HG03565 (cell line): ENCODE results near the gene ZC3H18.

Experiments
- ATAC-seq: cut with Tn5 transposase; IDR thresholded peaks from one replicate; pipeline ENCODE4 v1.9.1; 2021; ENCODE audit warnings: mild to moderate bottlenecking, moderate library complexity; ENCODE audit not compliant: unreplicated experiment

ZC3H18 gene

DNA sequence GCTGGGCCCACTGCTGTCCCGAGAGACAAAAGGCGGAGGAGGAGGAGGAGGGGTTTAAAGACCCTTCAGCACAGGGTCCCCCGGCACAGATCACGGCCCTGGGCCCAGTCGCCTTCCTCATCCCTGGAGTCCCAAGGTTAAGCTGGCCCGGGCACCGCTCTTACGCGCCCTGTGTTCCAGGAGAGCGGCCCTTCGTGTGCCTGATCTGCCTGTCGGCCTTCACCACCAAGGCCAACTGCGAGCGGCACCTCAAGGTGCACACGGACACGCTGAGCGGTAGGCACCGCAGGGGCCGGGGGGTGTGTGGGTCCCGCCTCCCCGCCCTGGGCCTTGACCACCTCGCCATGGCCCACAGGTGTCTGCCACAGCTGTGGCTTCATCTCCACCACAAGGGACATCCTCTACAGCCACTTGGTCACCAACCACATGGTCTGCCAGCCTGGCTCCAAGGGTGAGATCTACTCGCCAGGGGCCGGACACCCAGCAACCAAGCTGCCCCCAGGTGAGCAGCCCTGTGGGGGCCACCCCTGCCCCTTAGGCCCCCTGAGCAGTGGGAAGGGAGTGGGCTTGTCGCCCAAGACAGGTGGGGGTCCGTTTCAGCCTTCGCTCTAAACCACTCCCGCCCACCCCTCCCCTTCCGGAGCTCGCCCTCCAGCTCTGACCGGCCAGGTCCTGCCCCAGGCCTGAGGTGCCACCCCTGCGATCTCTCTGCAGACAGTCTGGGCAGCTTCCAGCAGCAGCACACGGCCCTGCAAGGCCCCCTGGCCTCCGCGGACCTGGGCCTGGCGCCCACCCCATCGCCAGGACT lies 37.6 kb upstream of the ZC3H18 start:
- no peak for ATAC-seq

DNA sequence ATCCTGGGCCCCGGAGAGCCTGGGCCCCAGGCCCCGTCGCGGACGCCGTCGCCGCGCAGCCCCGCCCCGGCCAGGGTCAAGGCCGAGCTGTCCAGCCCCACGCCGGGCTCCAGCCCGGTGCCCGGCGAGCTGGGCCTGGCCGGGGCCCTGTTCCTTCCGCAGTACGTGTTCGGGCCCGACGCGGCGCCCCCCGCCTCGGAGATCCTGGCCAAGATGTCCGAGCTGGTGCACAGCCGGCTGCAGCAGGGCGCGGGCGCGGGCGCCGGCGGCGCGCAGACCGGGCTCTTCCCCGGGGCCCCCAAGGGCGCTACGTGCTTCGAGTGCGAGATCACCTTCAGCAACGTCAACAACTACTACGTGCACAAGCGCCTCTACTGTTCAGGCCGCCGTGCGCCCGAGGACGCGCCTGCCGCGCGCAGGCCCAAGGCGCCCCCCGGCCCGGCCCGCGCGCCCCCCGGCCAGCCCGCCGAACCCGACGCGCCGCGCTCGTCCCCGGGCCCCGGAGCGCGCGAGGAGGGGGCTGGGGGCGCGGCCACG lies 36.8 kb upstream of the ZC3H18 start:
- ATAC-seq, result no peak

DNA sequence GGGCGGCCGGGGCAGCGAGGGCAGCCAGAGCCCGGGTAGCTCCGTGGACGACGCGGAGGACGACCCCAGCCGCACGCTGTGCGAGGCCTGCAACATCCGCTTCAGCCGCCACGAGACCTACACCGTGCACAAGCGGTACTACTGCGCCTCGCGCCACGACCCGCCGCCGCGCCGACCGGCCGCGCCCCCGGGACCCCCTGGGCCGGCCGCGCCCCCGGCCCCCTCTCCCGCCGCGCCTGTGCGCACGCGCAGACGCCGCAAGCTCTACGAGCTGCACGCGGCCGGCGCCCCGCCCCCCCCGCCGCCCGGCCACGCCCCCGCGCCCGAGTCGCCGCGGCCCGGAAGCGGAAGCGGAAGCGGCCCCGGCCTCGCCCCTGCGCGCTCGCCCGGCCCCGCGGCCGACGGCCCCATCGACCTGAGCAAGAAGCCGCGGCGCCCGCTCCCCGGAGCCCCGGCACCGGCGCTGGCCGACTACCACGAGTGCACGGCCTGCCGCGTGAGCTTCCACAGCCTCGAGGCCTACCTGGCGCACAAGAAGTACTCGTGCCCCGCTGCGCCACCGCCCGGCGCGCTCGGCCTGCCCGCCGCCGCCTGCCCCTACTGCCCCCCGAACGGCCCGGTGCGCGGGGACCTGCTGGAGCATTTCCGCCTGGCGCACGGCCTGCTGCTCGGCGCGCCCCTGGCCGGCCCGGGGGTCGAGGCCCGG lies 36.1 kb upstream of the ZC3H18 start:
- no peak for ATAC-seq

DNA sequence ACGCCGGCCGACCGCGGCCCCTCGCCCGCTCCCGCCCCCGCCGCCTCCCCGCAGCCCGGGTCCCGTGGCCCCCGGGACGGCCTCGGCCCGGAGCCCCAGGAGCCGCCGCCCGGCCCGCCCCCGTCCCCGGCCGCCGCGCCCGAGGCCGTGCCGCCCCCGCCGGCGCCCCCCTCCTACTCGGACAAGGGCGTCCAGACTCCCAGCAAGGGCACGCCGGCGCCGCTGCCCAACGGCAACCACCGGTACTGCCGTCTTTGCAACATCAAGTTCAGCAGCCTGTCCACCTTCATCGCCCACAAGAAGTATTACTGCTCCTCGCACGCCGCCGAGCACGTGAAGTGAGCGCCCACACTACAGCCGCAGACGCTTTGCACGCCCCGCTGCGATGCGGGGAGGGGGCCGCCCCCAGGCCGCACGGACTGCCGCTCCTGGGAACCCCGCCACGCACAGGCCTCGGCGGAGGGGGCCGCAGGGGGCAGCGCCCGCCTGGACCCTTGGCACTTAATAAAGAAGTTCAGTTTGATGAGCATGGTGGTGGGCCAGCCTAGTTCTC lies 35.5 kb upstream of the ZC3H18 start:
- ATAC-seq, result no peak

DNA sequence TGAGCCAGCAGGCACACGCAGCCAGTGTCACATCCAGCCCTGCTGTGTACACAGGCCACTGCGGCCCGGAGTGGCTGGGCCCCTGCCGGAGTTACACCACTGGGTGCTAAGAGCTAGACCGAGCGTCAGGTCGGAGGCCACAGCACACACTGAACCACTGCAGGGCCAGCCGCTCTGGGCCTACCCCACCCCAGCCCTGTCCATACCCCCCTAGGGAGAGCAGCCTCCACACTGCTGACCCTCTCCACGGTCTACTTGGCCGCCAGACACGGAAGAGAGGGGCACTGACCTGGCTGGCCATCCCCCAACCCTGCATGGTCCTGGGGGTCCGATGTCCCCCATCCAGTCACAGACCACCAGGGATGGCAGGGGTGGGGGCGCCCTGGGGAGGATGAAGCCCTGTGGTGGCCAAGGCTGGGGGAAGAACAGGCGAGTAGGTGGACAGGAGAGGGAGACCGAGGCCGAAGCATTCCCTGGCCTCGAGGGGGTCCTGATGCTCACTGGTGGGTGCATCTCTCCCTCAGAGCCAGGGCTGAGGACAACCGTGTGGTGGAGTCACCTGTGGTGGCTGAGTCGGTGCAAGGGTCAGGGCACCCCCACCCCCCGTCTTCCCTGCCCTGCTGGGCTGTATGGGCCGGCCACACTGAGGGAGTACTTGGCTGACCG lies 34.9 kb upstream of the ZC3H18 start:
- no peak for ATAC-seq

DNA sequence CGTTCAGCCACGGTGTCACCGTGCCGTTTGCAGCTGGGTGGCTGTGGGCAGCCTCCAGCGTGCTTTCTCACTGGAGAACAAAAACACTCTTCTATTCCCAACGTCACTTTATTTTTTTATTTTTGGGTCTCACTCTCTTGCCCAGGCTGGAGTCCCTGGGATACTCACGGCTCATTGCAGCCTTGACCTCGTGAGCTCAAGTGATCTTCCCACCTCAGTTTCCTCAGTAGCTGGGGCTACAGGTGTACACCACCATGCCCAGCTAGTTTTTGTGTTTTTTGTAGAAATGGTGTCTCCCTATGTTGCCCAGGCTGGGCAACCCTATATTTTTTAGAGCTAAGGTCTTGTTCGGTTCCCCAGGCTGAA lies 34.4 kb upstream of the ZC3H18 start:
- no peak for ATAC-seq

DNA sequence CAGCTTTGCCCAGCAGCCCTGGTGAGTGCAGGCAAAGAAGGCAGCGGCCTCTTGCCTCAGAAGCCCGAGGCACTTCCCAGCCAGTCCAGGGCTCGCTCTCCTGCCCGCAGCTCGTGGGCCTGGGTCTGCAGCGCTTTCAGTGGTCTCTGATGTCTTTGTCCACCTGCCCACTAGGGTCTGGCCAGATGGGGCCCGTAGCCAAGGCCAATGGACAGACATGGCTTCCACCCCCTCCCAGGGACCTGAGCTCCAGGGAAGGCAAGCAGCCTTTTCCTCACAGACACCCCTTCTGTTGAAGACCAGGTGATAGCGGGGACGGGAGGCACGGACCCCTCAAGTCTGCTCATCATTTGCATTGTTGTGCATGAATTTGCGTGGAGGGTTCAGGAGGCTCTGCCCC lies 33.7 kb upstream of the ZC3H18 start:
- no peak for ATAC-seq

DNA sequence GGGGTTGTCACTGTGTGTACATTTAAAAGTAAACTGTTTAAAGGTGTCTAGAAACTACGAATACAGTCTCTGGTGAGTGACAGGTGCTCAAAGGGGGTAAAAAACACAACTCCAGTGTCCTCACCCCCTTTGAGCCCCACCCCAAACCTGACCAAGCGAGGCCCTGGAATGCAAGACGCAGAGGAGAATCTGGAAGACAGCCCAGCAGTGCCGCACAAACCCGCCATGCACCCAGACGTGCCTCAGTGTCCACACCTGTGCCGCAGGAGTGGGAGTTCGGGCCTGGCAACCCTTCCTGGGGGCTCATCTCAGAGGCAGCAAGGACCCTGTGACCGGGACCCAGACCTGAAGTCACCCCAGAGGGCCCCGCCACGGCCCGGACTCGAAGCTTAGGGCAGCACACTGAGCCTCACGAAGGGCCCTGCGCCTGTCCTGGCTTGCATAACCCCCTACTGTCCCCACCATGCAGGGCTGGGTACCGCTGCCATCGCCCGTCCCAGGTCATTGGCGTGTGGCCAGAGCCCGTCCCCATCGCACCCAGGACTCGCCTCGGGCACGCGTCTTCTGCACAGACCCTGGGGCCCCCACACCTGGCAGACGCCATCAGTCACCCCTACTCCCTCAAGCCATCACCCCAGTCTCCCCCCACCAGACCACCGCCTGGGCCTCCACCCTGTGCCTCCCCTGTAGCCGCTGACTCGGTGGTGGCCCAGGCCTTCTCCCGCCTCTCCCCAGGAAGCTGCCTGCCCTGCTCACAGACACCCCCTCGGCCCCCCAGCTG lies 33.0 kb upstream of the ZC3H18 start:
- no peak for ATAC-seq

DNA sequence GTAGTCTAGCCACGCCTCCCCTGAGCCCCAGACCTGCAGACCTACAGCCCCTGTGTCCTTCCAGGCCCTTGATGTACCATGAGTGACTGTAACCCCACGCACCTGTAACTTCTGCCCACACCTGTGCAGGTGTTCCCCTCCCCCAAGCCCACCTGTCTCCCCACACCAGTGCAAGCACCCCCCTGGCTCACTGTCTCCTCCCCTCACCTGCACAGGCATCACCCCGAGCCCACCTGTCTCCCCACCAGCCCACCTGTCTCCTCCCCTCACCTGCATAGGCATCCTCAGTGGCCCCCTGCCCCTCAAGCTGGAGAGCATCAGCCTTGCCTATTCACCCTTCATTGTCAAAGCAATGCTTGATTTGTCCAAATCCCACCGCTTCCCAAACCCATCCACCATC lies 32.3 kb upstream of the ZC3H18 start:
- no peak for ATAC-seq

DNA sequence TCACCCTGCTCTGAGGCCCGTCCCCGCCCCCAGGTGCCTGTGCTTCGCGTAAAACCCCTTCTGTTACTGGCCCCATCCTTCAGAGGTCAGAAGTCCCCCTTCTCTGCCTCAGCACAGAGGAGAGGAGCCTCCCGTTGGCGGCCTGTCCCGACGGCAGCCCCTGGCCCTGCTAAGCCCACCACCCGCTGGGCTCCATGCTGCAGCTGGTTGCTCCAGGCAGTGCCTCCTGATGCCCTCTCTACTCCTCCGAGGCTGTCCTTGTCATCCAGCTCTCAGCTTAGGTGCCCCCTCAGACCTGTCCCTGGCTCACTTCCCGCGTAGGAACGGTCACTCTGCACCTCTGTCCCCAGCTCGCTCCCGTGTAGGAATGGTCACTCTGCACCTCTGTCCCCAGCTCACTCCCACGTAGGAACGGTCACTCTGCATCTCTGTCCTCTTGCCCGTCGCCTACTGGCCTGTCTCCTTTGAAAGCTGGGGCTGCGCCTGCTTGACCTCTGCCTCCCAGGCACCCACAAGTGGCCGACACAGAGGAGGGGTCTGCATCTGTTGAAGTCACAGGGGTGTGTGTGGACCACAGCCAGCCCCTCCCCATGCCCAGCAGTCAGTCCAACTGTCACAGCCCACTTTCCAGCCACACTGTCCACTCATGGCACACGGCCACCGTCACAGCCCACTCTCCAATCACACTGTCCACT lies 31.7 kb upstream of the ZC3H18 start:
- ATAC-seq, result no peak

DNA sequence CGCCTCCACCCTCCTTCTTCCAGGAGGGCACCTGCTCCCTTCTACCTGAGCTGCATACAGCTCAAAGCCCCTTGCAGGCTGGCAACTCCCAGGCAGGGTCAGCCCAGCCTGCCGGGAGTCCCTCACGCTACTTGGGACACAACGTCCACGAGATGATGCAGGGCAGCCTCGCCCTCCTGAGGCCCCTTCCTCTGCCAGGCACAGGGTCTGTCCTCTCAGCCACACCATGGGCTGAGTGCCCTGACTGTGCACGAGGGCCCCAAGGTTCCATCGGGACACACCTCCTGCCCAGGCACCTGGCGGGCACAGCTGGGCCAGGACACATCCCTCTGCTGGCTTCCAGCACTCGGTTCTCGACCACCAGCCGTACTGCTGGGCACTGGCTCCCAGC lies 30.9 kb upstream of the ZC3H18 start:
- ATAC-seq, result no peak

DNA sequence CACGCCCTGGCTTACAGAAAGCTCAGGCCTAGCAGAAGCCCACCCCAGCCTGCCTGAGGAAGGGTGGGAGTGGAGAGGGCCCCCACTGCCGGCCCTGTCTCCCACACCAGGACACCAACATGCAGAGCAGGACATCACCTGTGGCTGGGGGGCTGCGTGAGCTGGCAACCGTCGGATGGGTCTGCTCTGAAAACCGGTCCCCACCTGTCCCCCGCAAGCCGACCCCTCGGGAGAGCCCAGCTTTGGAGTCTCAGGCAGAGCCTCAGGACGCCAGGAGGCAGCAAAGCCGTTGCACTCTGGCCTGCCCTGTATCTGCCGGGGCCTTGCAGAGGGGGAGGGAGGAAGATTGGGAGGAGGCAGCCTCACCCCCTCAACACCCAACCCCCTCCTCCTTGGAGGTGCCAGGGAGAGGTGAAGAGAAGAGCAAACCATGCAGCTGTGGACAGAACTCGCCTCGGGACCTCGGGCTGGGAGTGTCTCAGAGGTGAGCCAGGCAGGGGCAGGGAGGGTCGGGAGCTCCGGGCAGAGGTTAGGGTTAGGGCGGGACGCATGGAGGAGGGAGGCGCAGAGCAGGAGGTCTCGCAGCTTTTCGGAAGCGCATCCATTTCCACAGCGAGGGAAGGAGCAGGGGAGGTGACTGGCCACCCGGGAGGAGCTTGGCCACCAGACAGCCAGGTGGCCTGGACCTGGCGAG lies 30.4 kb upstream of the ZC3H18 start:
- no peak for ATAC-seq

DNA sequence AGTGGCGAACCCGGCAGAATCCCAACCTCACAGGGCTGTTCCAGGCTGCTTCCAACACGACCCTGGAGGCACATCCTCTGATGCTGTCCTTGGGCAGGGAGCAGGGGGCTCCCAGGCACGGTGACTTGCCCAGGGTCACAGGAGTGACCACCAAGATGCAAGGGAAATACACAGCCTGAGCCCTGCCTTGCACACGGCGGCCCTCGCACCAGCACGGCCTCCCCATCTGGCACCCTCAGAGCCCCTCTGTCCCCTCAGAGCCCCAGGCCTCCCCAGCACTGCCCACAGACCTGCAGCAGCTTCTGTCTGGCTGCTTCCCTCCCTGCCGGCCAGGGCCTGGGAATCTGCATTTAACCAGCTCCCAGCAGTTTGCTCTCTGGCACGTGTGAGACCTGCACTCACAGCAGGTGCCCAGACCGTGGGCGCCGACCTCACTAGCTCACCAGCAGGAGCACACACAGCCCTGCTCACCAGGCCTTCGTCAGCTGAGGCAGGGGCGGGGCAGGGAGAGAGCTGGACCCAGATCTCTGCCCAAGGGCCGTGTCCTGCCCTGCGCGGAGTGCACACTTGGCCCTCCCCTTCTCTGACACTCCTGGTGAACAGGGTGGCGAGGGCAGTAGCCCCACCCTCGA lies 29.7 kb upstream of the ZC3H18 start:
- ATAC-seq, result no peak

DNA sequence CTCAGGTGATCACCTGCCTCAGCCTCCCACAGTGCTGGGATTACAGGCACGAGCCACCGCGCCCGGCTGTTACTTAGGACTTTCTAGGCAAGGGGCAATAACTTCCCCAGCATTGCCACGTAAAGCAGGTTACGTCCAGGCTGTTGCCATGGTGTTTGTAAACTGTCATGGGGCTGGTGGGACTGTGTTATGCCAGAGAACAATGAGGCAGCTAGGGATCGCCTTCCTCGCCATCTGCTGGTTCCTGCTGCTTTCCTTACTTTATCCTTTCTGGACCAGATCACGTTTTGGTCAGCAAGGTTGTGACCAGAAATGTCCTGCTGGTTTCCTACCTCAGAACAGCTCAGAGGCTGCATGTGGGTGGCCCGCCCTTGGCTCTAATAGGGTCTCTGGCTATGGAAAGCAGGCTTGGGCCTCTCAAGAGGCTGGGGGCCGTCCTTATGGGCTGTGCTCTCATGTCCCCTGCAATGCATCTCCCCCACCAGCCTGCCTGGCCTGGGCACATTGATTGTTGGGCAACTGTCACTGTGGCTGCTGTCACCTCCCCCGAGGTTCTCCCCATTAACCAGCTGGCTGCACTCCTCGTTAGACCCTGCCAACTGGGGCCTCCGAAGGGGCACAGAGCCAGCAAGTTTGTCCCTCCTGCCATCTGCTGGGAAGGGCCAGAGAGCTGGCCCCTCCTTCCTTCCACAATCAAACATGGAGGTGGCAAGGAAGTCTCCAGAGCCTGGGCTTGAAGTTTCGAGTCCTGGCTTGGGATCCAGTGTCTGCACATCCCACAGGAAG lies 28.2 kb upstream of the ZC3H18 start:
- ATAC-seq, result no peak

DNA sequence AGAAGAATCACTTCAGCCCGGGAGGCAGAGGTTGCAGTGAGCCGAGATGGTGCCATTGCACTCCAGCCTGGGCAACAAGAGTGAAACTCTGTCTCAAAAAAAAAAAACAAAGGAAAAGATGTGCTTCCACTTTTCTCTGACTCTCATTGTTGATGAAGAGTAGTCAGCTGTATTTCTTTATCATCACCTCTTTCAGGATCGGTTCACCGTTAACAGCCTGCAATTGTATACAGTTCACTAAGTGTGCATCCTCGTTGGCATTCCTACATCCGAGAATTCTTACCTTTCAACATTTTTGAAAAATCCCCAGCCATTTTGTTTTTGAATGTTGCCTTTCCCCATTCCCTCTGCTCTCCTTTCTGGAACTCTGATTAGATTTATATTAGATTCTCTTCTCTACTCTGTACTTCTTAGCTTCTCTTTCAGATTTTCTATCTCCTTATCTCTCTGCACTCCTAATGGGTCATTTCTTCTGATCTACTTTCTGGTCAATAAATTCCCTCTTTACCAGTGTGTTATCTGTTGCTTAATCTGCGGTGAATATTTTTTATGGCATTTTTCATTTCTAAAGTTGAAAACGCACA lies 26.9 kb upstream of the ZC3H18 start:
- ATAC-seq, result no peak

DNA sequence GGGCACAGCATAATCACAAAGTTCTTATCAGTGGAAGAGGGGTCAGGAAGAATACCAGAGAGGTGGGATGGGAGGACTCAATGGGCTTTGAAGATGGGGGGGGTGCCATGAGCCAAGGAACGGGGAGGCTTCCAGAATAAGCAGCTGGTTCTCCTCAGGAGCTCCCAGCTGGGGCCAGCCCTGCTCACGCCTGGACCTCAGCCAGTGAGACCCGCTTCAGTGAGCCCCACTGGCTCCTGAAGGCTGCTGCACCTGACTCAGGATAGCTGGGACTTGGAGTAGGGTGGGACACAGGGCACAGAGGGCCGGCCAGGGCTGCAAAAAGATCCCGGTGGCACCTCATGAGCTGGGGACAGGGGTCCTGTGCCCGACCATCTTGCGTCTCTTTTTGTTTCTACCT lies 24.4 kb upstream of the ZC3H18 start:
- no peak for ATAC-seq

DNA sequence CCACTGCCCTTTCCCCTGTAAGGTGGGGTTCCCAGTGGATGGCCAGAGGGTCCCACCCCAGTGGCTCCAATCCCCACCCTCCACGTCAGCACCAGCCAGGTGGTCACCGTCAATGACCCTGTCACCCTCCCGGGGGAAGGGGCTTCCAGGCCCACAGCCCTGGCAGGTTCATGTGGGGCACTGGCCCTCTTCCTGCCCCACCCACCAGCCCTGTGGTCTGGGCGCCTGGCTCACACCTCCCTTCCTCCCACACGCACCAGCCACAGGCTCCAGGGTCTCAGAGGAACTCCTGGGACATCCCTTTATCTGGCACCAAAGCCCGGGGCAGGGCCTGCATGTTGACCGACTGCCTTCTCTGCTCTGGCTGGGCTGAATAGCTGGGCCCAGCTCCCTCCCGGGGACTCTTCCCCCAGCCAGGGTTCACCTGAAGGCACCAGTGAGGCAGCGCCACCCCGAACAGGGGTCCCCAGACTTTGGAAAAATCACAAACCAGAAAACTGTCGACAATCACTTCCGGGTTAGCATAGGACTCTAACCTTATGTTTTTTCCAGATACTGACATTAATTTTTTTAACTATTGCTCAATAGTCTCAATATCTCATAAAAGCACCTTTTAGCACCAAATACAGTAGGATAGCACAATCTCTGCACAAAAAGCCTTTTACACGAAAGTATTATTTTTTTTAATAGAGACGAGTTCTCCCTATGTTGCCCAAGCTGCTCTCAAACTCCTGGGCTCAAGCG lies 21.9 kb upstream of the ZC3H18 start:
- no peak for ATAC-seq
